Ureter (tissue), 1 donor: Measurements from ENCODE around the gene CNMD. TPM values are rescaled to one million over a fixed set of nuclear protein-coding genes. Genes with fewer than 3 reads are reported as not detected.
"Not testable (repeated sequence)": the region's sequence is repeated elsewhere in the genome, so short reads cannot be mapped to it uniquely, and the experiment has no call there.

Experiments used
- DNase-seq: peaks from one replicate; pipeline ENCODE4 v3.0.0-alpha.2; 2020; ENCODE audit warnings: low spot score
- total RNA-seq: library from RNA; stranded (reverse); gene quantifications from one replicate; pipeline ENCODE4 v1.2.4, GENCODE V29; 2023
- donor health status: DM: yes; HTN: yes; CAD: no.

The CNMD gene
- total RNA-seq, 1 donor from 2014 or later: not detected

- no peak for DNase-seq
Observed at GRCh38 chr13:52744842-52745375, 5.3 kb upstream of the CNMD start.

GRCh38 chr13:52743988-52744387 is 4.4 kb upstream of the CNMD start:
- no peak for DNase-seq

- no peak for DNase-seq
Observed at GRCh38 chr13:52743569-52743968, 3.9 kb upstream of the CNMD start.

GRCh38 chr13:52738719-52739467 is 727 bp downstream of the CNMD start:
- DNase-seq: no peak

GRCh38 chr13:52737965-52738364 is 1.7 kb downstream of the CNMD start:
- no peak for DNase-seq

GRCh38 chr13:52737451-52737850 is 2.2 kb downstream of the CNMD start:
- no peak for DNase-seq

- no peak for DNase-seq
Observed at GRCh38 chr13:52736891-52737290, 2.7 kb downstream of the CNMD start.

- no peak for DNase-seq
Observed at GRCh38 chr13:52734075-52734623, 5.5 kb downstream of the CNMD start.

GRCh38 chr13:52726258-52726657 is 13.4 kb downstream of the CNMD start:
- DNase-seq: no peak

- no peak for DNase-seq
Observed at GRCh38 chr13:52725302-52725701, 14.3 kb downstream of the CNMD start.

- no peak for DNase-seq
Observed at GRCh38 chr13:52723181-52723580, 16.4 kb downstream of the CNMD start.

- DNase-seq: not testable (repeated sequence)
Observed at GRCh38 chr13:52721356-52721755, 18.3 kb downstream of the CNMD start.

- DNase-seq: not testable (repeated sequence)
Observed at GRCh38 chr13:52720904-52721303, 18.7 kb downstream of the CNMD start.

- DNase-seq: no peak
Observed at GRCh38 chr13:52713894-52714293, 25.7 kb downstream of the CNMD start.

GRCh38 chr13:52712385-52712784 is 27.2 kb downstream of the CNMD start:
- DNase-seq: no peak

- DNase-seq: no peak
Observed at GRCh38 chr13:52711286-52711685, 28.3 kb downstream of the CNMD start.

GRCh38 chr13:52708266-52708665 is 31.4 kb downstream of the CNMD start:
- not testable (repeated sequence) for DNase-seq

GRCh38 chr13:52707375-52707774 is 32.2 kb downstream of the CNMD start:
- DNase-seq: no peak

GRCh38 chr13:52706081-52706480 is 33.5 kb downstream of the CNMD start:
- DNase-seq: no peak

- no peak for DNase-seq
Observed at GRCh38 chr13:52703482-52703881, 36.1 kb downstream of the CNMD start.

- no peak for DNase-seq
Observed at GRCh38 chr13:52701728-52702465, 37.7 kb downstream of the CNMD start.

GRCh38 chr13:52696566-52696965 is 43.1 kb downstream of the CNMD start:
- no peak for DNase-seq

GRCh38 chr13:52695856-52696255 is 43.8 kb downstream of the CNMD start:
- DNase-seq: no peak
